Measurements from ENCODE around the gene HSPA8.

Gene HSPA8

DNA sequence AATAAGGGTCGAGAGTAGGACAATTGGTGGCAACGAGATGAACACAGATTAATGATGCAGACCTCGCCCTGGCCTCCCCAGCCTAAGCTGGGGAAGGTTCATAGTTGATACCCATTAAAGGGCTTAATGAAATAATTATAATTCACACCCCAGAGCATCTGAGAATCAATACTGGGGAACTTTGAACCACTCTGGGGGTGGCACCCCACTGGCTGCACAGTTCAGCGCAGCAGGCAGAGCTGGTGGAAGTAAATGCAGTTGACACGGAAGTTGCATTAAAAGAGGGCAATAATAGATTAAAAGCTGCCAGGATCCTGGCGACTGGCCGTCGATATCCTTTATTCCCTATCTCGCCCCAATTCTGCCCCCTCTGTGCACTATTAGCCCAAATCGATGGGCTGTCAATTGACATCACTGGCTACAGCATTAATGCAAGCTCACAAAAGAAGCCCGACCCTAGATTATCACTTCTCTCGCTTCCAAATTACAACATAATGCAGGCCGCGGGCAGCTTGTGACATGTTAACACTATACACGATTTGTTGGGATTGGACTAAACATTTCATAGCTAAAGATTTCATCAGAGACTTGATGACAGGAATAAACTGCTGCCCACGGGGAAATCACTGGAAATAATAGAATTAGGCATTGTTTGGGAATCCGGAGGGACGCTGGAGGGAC is 14.5 kb downstream of the HSPA8 start:
- H3K9ac ChIP-seq (ENCODE audit: low read length in 2 of 2), result no peak overlapping the region
- H3K4me1 ChIP-seq (ENCODE audit: control insufficient read depth, insufficient read depth, low read length), result no peaks in the 10 kb centered on the region
- H3K27me3 ChIP-seq (ENCODE audit: control insufficient read depth in 1 of 2, insufficient read depth in 2 of 2, low read length in 2 of 2), result no peaks in the 10 kb centered on the region
- no peaks in the 10 kb centered on the region for H3K36me3 ChIP-seq (ENCODE audit: control insufficient read depth in 2 of 2, insufficient read depth in 2 of 2, low read length in 2 of 2)
- no peak overlapping the region for H3K27ac ChIP-seq (ENCODE audit: low read length)
- H3K4me3 ChIP-seq (ENCODE audit: low read length in 2 of 2), result no peak overlapping the region
- H3K9me3 ChIP-seq (ENCODE audit: control insufficient read depth in 2 of 2, low read length in 2 of 2), result no peaks in the 10 kb centered on the region

DNA sequence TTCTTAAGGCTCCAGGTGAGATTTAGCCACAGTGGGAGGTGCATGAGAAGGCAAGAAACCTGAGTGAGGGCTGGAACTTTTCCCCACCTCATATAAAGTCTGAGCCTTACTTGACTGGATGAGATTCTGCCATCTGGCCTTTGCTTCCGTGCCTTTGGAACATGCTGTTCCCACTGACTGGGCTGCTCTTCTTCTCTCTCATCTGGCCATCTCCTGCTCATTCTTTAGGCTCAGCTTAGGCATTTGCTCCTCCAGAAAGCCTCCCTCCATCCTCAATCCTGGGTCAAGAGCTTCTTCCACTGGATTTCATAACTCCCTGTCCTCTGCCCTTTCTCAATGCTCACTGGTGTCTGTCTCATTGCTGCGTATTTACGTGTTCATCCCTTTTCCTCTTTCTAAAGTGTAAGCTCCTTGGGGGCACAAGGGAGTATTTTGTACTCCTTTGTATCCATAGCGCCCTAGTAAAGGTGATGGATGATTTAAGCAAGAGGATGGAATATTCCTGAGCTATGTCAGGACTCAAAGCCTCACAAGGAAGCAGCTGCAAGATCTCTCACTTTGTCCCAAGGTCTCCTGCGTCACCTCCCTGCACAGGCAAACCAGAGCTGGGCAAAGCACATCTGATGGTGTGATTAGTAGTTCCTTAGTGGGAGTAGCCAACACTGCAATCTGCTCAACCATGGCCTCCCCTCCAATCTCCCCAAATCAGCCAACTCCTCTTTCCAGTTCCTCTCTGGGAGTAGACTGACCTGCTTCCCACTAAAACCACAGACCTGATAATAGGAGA is 15.3 kb downstream of the HSPA8 start:
- Histone ChIP-seq H3K27me3 (ENCODE audit: control insufficient read depth in 1 of 2, insufficient read depth in 2 of 2, low read length in 2 of 2) (no peaks in the 10 kb centered on the region), H3K36me3 (ENCODE audit: control insufficient read depth in 2 of 2, insufficient read depth in 2 of 2, low read length in 2 of 2) (no peaks in the 10 kb centered on the region), H3K27ac (ENCODE audit: low read length) (no peak overlapping the region), H3K9ac (ENCODE audit: low read length in 2 of 2) (no peak overlapping the region), H3K4me3 (ENCODE audit: low read length in 2 of 2) (no peak overlapping the region), H3K9me3 (ENCODE audit: control insufficient read depth in 2 of 2, low read length in 2 of 2) (no peaks in the 10 kb centered on the region), H3K4me1 (ENCODE audit: control insufficient read depth, insufficient read depth, low read length) (no peaks in the 10 kb centered on the region)

DNA sequence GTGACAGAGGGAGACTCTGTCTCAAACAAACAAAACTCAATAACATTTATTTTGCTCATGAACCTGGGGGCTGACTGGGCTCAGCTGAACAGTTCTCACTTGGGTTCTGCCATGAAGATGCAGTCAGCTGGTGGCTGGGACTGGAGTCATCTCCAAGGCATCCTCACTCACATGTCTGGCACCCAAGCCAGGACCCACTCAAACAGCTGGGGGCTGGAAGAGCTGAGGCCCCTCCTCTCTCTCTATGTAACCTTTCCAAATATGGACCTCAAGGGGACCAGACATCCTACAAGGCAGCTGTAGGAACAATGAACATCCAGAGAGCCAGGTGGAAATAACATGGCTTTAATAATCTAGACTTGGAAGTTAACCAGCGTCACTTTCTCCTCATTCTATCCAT is 16.8 kb downstream of the HSPA8 start:
- Histone ChIP-seq H3K9ac (ENCODE audit: low read length in 2 of 2) (no peak overlapping the region), H3K36me3 (ENCODE audit: control insufficient read depth in 2 of 2, insufficient read depth in 2 of 2, low read length in 2 of 2) (no peaks in the 10 kb centered on the region), H3K4me3 (ENCODE audit: low read length in 2 of 2) (no peak overlapping the region), H3K4me1 (ENCODE audit: control insufficient read depth, insufficient read depth, low read length) (no peaks in the 10 kb centered on the region), H3K9me3 (ENCODE audit: control insufficient read depth in 2 of 2, low read length in 2 of 2) (no peaks in the 10 kb centered on the region), H3K27ac (ENCODE audit: low read length) (no peak overlapping the region), H3K27me3 (ENCODE audit: control insufficient read depth in 1 of 2, insufficient read depth in 2 of 2, low read length in 2 of 2) (no peaks in the 10 kb centered on the region)

DNA sequence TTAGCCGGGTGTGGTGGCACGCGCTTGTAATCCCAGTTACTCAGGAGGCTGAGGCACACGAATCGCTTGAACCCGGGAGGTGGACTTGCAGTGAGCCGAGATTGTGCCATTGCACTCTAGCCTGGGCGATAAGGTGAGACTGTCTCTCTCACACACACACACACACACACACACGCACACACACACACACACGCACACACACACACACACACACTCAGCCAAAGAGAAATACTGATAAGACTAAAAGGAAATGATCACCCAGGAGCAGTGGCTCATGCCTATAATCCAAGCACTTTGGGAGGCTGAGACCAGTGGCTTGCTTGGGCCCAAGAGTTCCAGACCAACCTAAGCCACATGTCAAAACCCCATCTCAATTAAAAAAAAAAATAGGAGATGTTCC is 20.8 kb downstream of the HSPA8 start:
- H3K27ac ChIP-seq (ENCODE audit: low read length), result no peak overlapping the region
- H3K9ac ChIP-seq (ENCODE audit: low read length in 2 of 2), result no peak overlapping the region
- H3K4me1 ChIP-seq (ENCODE audit: control insufficient read depth, insufficient read depth, low read length), result no peaks in the 10 kb centered on the region
- no peaks in the 10 kb centered on the region for H3K36me3 ChIP-seq (ENCODE audit: control insufficient read depth in 2 of 2, insufficient read depth in 2 of 2, low read length in 2 of 2)
- H3K4me3 ChIP-seq (ENCODE audit: low read length in 2 of 2), result no peak overlapping the region
- no peaks in the 10 kb centered on the region for H3K9me3 ChIP-seq (ENCODE audit: control insufficient read depth in 2 of 2, low read length in 2 of 2)
- H3K27me3 ChIP-seq (ENCODE audit: control insufficient read depth in 1 of 2, insufficient read depth in 2 of 2, low read length in 2 of 2), result no peaks in the 10 kb centered on the region

DNA sequence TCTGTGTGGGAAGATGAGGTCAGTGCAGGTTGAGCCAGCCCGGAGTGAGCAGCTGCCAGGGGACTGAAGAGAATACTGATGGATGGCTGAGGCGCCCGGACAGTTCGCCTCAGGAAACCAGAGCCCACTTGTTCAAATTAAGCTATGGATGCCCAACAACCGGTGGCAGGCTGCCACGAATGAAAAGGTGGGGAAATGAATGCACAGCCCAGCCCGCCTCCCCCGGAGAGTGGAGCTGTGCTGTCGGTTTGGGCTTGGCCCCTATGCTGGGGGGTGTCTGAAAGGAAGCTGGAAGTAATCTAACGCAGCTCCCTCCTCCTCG is 21.9 kb downstream of the HSPA8 start:
- no peaks in the 10 kb centered on the region for H3K27me3 ChIP-seq (ENCODE audit: control insufficient read depth in 1 of 2, insufficient read depth in 2 of 2, low read length in 2 of 2)
- H3K9me3 ChIP-seq (ENCODE audit: control insufficient read depth in 2 of 2, low read length in 2 of 2), result no peaks in the 10 kb centered on the region
- no peaks in the 10 kb centered on the region for H3K36me3 ChIP-seq (ENCODE audit: control insufficient read depth in 2 of 2, insufficient read depth in 2 of 2, low read length in 2 of 2)
- H3K4me3 ChIP-seq (ENCODE audit: low read length in 2 of 2), result no peak overlapping the region
- no peaks in the 10 kb centered on the region for H3K4me1 ChIP-seq (ENCODE audit: control insufficient read depth, insufficient read depth, low read length)
- no peak overlapping the region for H3K27ac ChIP-seq (ENCODE audit: low read length)
- H3K9ac ChIP-seq (ENCODE audit: low read length in 2 of 2), result no peak overlapping the region

DNA sequence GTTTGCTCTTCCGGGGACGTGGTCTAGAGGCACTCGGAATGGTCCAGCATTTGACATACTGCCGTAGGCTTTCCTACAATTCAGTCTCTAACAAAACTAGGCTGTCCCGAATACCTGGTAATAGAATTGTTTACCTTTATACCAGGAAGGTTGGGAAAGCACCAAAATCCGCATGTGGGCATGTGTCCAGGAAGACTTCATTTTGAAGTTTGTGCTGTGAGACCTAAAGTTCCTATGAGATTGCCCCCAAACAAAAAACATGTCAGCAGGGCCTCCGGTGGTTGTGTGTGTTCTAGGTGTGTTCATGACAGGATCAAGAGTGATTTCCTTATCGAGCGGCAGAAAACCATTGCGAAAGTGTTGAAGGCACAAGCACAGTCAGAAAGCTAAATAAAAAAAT is 26.1 kb downstream of the HSPA8 start:
- Histone ChIP-seq H3K36me3 (ENCODE audit: control insufficient read depth in 2 of 2, insufficient read depth in 2 of 2, low read length in 2 of 2) (no peaks in the 10 kb centered on the region), H3K27me3 (ENCODE audit: control insufficient read depth in 1 of 2, insufficient read depth in 2 of 2, low read length in 2 of 2) (no peaks in the 10 kb centered on the region), H3K27ac (ENCODE audit: low read length) (no peak overlapping the region), H3K4me1 (ENCODE audit: control insufficient read depth, insufficient read depth, low read length) (no peaks in the 10 kb centered on the region), H3K9me3 (ENCODE audit: control insufficient read depth in 2 of 2, low read length in 2 of 2) (no peaks in the 10 kb centered on the region), H3K4me3 (ENCODE audit: low read length in 2 of 2) (no peak overlapping the region), H3K9ac (ENCODE audit: low read length in 2 of 2) (no peak overlapping the region)

DNA sequence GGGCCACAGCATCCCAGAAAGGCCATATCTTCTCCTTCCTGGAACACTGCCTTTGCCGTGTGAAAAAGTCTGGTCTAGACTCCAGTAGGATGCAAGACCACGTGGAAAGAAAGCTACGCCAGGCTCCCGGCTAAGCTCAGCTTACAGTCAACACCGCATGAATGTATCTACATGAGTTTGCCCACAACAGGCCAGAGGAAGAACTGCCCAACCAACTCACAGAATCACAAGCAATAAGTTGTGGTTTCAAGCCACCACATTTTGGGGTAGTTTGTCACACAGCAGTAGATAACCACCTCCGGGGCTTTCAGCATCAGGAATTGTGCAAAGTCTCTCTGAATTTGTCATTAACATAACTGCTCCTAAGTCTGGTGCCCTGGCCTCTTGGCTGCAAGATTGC is 27.3 kb downstream of the HSPA8 start:
- H3K4me3 ChIP-seq (ENCODE audit: low read length in 2 of 2), result no peak overlapping the region
- no peaks in the 10 kb centered on the region for H3K9me3 ChIP-seq (ENCODE audit: control insufficient read depth in 2 of 2, low read length in 2 of 2)
- no peak overlapping the region for H3K9ac ChIP-seq (ENCODE audit: low read length in 2 of 2)
- H3K36me3 ChIP-seq (ENCODE audit: control insufficient read depth in 2 of 2, insufficient read depth in 2 of 2, low read length in 2 of 2), result no peaks in the 10 kb centered on the region
- no peak overlapping the region for H3K27ac ChIP-seq (ENCODE audit: low read length)
- no peaks in the 10 kb centered on the region for H3K4me1 ChIP-seq (ENCODE audit: control insufficient read depth, insufficient read depth, low read length)
- no peaks in the 10 kb centered on the region for H3K27me3 ChIP-seq (ENCODE audit: control insufficient read depth in 1 of 2, insufficient read depth in 2 of 2, low read length in 2 of 2)

DNA sequence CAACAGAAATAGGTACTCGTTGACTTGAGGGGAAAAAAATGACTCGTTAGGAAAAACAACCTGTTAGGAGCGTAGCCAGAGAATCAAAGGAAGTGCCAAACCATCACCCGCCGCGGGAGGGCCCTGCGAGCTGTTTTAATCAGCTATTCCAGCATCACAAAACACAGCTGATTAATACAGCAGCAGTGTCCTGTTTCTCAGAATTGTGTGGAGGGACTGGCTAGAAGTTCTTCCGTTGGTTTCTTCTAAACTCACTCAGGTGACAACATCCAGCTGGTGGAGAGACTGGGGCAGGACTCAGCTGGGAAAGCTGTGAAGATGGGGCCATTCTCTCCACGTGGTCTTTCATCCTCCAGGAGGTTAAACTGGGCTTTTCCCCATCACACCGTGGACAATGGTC is 28.0 kb downstream of the HSPA8 start:
- Histone ChIP-seq H3K9me3 (ENCODE audit: control insufficient read depth in 2 of 2, low read length in 2 of 2) (no peaks in the 10 kb centered on the region), H3K4me1 (ENCODE audit: control insufficient read depth, insufficient read depth, low read length) (no peaks in the 10 kb centered on the region), H3K4me3 (ENCODE audit: low read length in 2 of 2) (no peak overlapping the region)

DNA sequence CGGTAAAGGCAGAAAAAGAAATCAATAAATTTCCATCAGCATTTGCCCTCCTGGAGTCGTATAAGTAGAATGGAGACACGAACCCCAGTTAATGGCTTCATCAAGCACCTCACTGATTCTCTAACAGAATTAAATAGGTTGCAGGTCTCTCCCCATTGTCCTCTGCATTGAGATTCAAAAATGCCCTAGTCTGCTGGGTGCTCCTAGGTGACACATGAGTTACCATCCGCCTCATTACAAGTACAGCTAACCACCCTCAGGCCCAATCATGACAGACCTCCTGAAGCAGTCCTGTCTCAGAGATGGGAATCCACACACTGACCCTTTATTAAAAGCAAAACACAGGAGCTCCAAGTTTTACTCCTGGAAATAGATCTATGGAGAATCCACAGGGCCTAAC is 31.4 kb downstream of the HSPA8 start:
- H3K9ac ChIP-seq (ENCODE audit: low read length in 2 of 2), result no peak overlapping the region
- no peaks in the 10 kb centered on the region for H3K4me1 ChIP-seq (ENCODE audit: control insufficient read depth, insufficient read depth, low read length)
- no peaks in the 10 kb centered on the region for H3K27me3 ChIP-seq (ENCODE audit: control insufficient read depth in 1 of 2, insufficient read depth in 2 of 2, low read length in 2 of 2)
- no peak overlapping the region for H3K27ac ChIP-seq (ENCODE audit: low read length)
- no peak overlapping the region for H3K4me3 ChIP-seq (ENCODE audit: low read length in 2 of 2)
- no peaks in the 10 kb centered on the region for H3K9me3 ChIP-seq (ENCODE audit: control insufficient read depth in 2 of 2, low read length in 2 of 2)
- H3K36me3 ChIP-seq (ENCODE audit: control insufficient read depth in 2 of 2, insufficient read depth in 2 of 2, low read length in 2 of 2), result no peaks in the 10 kb centered on the region

More for the DNA sequence above, 28.0 kb downstream of the HSPA8 start:
- no peaks in the 10 kb centered on the region for H3K36me3 ChIP-seq (ENCODE audit: control insufficient read depth in 2 of 2, insufficient read depth in 2 of 2, low read length in 2 of 2)
- no peaks in the 10 kb centered on the region for H3K27me3 ChIP-seq (ENCODE audit: control insufficient read depth in 1 of 2, insufficient read depth in 2 of 2, low read length in 2 of 2)
- no peak overlapping the region for H3K27ac ChIP-seq (ENCODE audit: low read length)
- no peak overlapping the region for H3K9ac ChIP-seq (ENCODE audit: low read length in 2 of 2)

DNA sequence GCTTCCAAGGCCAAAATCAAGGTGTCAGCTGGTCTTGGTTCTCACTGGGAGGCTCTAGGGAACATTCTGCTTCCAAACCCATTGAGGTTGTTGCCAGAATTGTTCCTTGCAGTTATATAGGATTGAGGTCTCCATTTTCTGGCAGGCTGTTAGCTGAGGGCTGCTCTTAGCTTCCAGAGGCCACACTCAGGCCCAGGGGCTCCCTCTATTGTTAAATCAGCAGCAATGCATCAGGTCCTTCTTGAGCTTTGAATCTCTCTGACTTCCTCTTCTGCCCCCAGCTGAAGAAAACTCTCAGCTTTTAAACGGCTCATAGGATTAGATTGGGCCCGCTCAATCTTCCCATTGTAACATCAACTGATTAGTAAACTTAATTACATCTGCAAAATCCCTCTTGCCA is 41.0 kb downstream of the HSPA8 start:
- Histone ChIP-seq H3K9ac (ENCODE audit: low read length in 2 of 2) (no peak overlapping the region), H3K36me3 (ENCODE audit: control insufficient read depth in 2 of 2, insufficient read depth in 2 of 2, low read length in 2 of 2) (no peaks in the 10 kb centered on the region), H3K4me1 (ENCODE audit: control insufficient read depth, insufficient read depth, low read length) (no peaks in the 10 kb centered on the region), H3K27ac (ENCODE audit: low read length) (no peak overlapping the region), H3K4me3 (ENCODE audit: low read length in 2 of 2) (no peak overlapping the region), H3K9me3 (ENCODE audit: control insufficient read depth in 2 of 2, low read length in 2 of 2) (no peaks in the 10 kb centered on the region), H3K27me3 (ENCODE audit: control insufficient read depth in 1 of 2, insufficient read depth in 2 of 2, low read length in 2 of 2) (peaks cover 0 to 6% of the 10 kb centered on the region in 2 donors)

DNA sequence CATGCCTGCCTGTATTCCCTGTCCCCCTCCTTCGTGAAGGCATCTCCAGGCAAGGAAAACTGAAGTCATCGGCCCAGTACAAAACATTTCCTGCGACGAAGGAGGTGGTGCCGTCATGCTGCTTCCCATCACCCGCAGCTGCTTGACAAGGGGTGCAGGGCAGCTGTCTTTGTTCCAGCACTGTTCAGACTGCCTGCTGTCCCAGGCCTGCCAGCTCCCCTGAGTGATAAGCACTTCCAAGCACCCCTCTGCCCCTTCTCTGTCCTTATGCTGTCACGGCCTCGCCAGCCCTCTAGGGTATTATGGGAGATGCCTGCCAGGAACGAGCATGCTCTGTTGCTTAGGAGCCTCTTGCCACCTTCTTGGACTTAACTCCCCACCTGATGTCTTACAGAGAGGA is 43.2 kb downstream of the HSPA8 start:
- Histone ChIP-seq H3K4me3 (ENCODE audit: low read length in 2 of 2) (no peak overlapping the region), H3K9me3 (ENCODE audit: control insufficient read depth in 2 of 2, low read length in 2 of 2) (no peaks in the 10 kb centered on the region), H3K36me3 (ENCODE audit: control insufficient read depth in 2 of 2, insufficient read depth in 2 of 2, low read length in 2 of 2) (no peaks in the 10 kb centered on the region), H3K9ac (ENCODE audit: low read length in 2 of 2) (no peak overlapping the region), H3K27ac (ENCODE audit: low read length) (no peak overlapping the region), H3K27me3 (ENCODE audit: control insufficient read depth in 1 of 2, insufficient read depth in 2 of 2, low read length in 2 of 2) (peaks cover 0 to 6% of the 10 kb centered on the region in 2 donors), H3K4me1 (ENCODE audit: control insufficient read depth, insufficient read depth, low read length) (no peaks in the 10 kb centered on the region)

Measured in stomach smooth muscle (tissue), 2 donors.